H9 (cell line): ENCODE data around the gene EHBP1. TPM values are rescaled to one million over a fixed set of nuclear protein-coding genes. Genes with fewer than 3 reads are reported as not detected.

Experiments used
- DNase-seq: peaks from one replicate; pipeline ENCODE4 v3.0.0-alpha.2; 2017
- H2AFZ ChIP-seq: one replicate; pipeline ENCODE4 v1.6.1; 2013; ENCODE audit warnings: mild to moderate bottlenecking, low read length, control low read depth, moderate library complexity
- H2AK5ac ChIP-seq: 2 replicates; pipeline ENCODE4 v1.6.1; 2013; ENCODE audit warnings: low read length, control low read depth, mixed read lengths; ENCODE audit not compliant: insufficient read length
- H2BK120ac ChIP-seq: one replicate; pipeline ENCODE4 v1.6.1; 2013; ENCODE audit warnings: low read depth, mild to moderate bottlenecking, low read length, control low read depth, inconsistent platforms; ENCODE audit not compliant: poor library complexity, severe bottlenecking
- H2BK12ac ChIP-seq: 2 replicates; pipeline ENCODE4 v1.6.1; 2013; ENCODE audit warnings: low read length, control low read depth, mixed read lengths, low read depth; ENCODE audit not compliant: insufficient read length
- H2BK15ac ChIP-seq: 2 replicates; pipeline ENCODE4 v1.6.1; 2013; ENCODE audit warnings: low read depth, low read length, control low read depth
- H2BK20ac ChIP-seq: one replicate; pipeline ENCODE4 v1.6.1; 2013; ENCODE audit warnings: low read depth, mild to moderate bottlenecking, low read length, control low read depth, inconsistent platforms; ENCODE audit not compliant: poor library complexity, severe bottlenecking
- H2BK5ac ChIP-seq: 2 replicates; pipeline ENCODE4 v1.6.1; 2013; ENCODE audit warnings: low read length, control low read depth, mixed read lengths; ENCODE audit not compliant: insufficient read length
- H3K14ac ChIP-seq: 2 replicates; pipeline ENCODE4 v1.6.1; 2013; ENCODE audit warnings: low read length, control low read depth; ENCODE audit not compliant: insufficient read depth
- H3K18ac ChIP-seq: 2 replicates; pipeline ENCODE4 v1.6.1; 2013; ENCODE audit warnings: low read depth, mild to moderate bottlenecking, mixed read lengths, low read length, control low read depth; ENCODE audit not compliant: insufficient read length
- H3K23ac ChIP-seq: 2 replicates; pipeline ENCODE4 v1.6.1; 2013; ENCODE audit warnings: low read length, control low read depth, mixed read lengths, low read depth; ENCODE audit not compliant: insufficient read length
- H3K23me2 ChIP-seq: 2 replicates; pipeline ENCODE4 v1.6.1; 2013; ENCODE audit warnings: low read depth, mild to moderate bottlenecking, mixed read lengths, low read length, control low read depth; ENCODE audit not compliant: insufficient read length, poor library complexity, severe bottlenecking
- H3K27ac ChIP-seq: 2 replicates; pipeline ENCODE4 v1.5.1; 2013; ENCODE audit warnings: low read length, control low read depth, mixed read lengths, low read depth; ENCODE audit not compliant: insufficient read length
- H3K27me3 ChIP-seq: 2 replicates; pipeline ENCODE4 v1.6.1; 2013; ENCODE audit warnings: low read length, control low read depth, inconsistent platforms; ENCODE audit not compliant: insufficient read depth
- H3K4ac ChIP-seq: 2 replicates; pipeline ENCODE4 v1.6.1; 2013; ENCODE audit warnings: low read depth, mild to moderate bottlenecking, control low read depth, inconsistent platforms, low read length, moderate library complexity
- H3K4me1 ChIP-seq: 2 replicates; pipeline ENCODE4 v1.6.1; 2013; ENCODE audit warnings: low read length, control low read depth, inconsistent platforms; ENCODE audit not compliant: insufficient read depth
- H3K4me2 ChIP-seq: 2 replicates; pipeline ENCODE4 v1.6.1; 2013; ENCODE audit warnings: low read length, control low read depth, mixed read lengths; ENCODE audit not compliant: insufficient read length, insufficient read depth
- H3K56ac ChIP-seq: 2 replicates; pipeline ENCODE4 v1.6.1; 2013; ENCODE audit warnings: low read depth, mild to moderate bottlenecking, mixed read lengths, low read length, control low read depth; ENCODE audit not compliant: insufficient read length
- H3K79me1 ChIP-seq: 2 replicates; pipeline ENCODE4 v1.6.1; 2013; ENCODE audit warnings: low read depth, mild to moderate bottlenecking, moderate library complexity, low read length, control low read depth, inconsistent platforms; ENCODE audit not compliant: insufficient read depth, poor library complexity, severe bottlenecking
- H3K79me2 ChIP-seq: 2 replicates; pipeline ENCODE4 v1.6.1; 2013; ENCODE audit warnings: low read length, control low read depth, inconsistent platforms; ENCODE audit not compliant: insufficient read depth
- H3K9ac ChIP-seq: 2 replicates; pipeline ENCODE4 v1.6.1; 2013; ENCODE audit warnings: low read length, control low read depth, mixed read lengths; ENCODE audit not compliant: insufficient read length; ENCODE audit errors: extremely low read depth
- H3K9me3 ChIP-seq: one replicate; pipeline ENCODE4 v1.6.1; 2013; ENCODE audit warnings: low read depth, low read length, inconsistent platforms; ENCODE audit not compliant: control insufficient read depth
- H3T11ph ChIP-seq: one replicate; pipeline ENCODE4 v1.6.1; 2013; ENCODE audit warnings: mild to moderate bottlenecking, low read length, control low read depth, inconsistent platforms
- H4K20me1 ChIP-seq: one replicate; pipeline ENCODE4 v1.6.1; 2013; ENCODE audit not compliant: control insufficient read depth, insufficient read length, insufficient read depth
- H4K5ac ChIP-seq: 2 replicates; pipeline ENCODE4 v1.6.1; 2013; ENCODE audit warnings: low read depth, mild to moderate bottlenecking, mixed read lengths, low read length, control low read depth; ENCODE audit not compliant: insufficient read length
- H4K8ac ChIP-seq: replicated peaks from 2 replicates; pipeline ENCODE4 v1.6.1; 2013; ENCODE audit warnings: low read length, control low read depth, mixed read lengths, low read depth; ENCODE audit not compliant: insufficient read length
- H4K91ac ChIP-seq: 2 replicates; pipeline ENCODE4 v1.6.1; 2013; ENCODE audit warnings: low read depth, mild to moderate bottlenecking, moderate library complexity, mixed read lengths, low read length, control low read depth; ENCODE audit not compliant: insufficient read length
- H3K27ac Mint-ChIP-seq, 3 experiments: 2 replicates in 2 of 3; 3 replicates in 1 of 3; pipeline ENCODE4 v1.8.0; 2020 to 2021; ENCODE audit warnings: mixed read lengths in 3 of 3, mild to moderate bottlenecking in 1 of 3, moderate library complexity in 1 of 3
- H3K27me3 Mint-ChIP-seq: 2 replicates; pipeline ENCODE4 v1.8.0; 2021; ENCODE audit warnings: low read depth, mild to moderate bottlenecking, moderate library complexity, mixed read lengths
- H3K36me3 Mint-ChIP-seq, 3 experiments: 2 replicates in 2 of 3; 3 replicates in 1 of 3; pipeline ENCODE4 v1.8.0; 2020 to 2021; ENCODE audit warnings: low read depth in 3 of 3, mixed read lengths in 3 of 3; ENCODE audit not compliant: insufficient read depth in 1 of 3
- H3K4me1 Mint-ChIP-seq, 2 experiments: 2 replicates each; pipeline ENCODE4 v1.8.0; 2020; ENCODE audit warnings: mixed read lengths in 2 of 2
- H3K4me3 Mint-ChIP-seq, 2 experiments: 2 replicates in 1 of 2; 3 replicates in 1 of 2; pipeline ENCODE4 v1.8.0; 2020 to 2021; ENCODE audit warnings: mild to moderate bottlenecking in 2 of 2, mixed read lengths in 2 of 2, moderate library complexity in 1 of 2
- H3K9me3 Mint-ChIP-seq, 2 experiments: 2 replicates in 1 of 2; 3 replicates in 1 of 2; pipeline ENCODE4 v1.8.0; 2020; ENCODE audit warnings: mild to moderate bottlenecking in 2 of 2, mixed read lengths in 2 of 2, moderate library complexity in 1 of 2
- WGBS: extraction: QIAGEN DNeasy Blood & Tissue Kit; methylation state at CpG from one replicate; pipeline ENCODE4 v1.1.7; 2013; ENCODE audit warnings: missing lambda C conversion rate, low lambda C conversion rate, mixed read lengths; ENCODE audit not compliant: insufficient read length; ENCODE audit errors: extremely low coverage; 5-methylcytosine and 5-hydroxymethylcytosine counted together
- total RNA-seq: library from RNA; stranded (reverse); gene quantifications from 2 replicates; pipeline ENCODE4 v1.2.1, GENCODE V29; 2021
- TF ChIP-seq, protein P1 (sequence below): fragments of 200-600 bp; sonication (generic); conservative IDR thresholded peaks from 3 replicates; pipeline ENCODE4 v1.8.0; 2021; ENCODE audit warnings: antibody characterized with exemption, mild to moderate bottlenecking

The EHBP1 gene
- total RNA-seq, 1 experiment from 2014 or later = 35.6 TPM

DNA sequence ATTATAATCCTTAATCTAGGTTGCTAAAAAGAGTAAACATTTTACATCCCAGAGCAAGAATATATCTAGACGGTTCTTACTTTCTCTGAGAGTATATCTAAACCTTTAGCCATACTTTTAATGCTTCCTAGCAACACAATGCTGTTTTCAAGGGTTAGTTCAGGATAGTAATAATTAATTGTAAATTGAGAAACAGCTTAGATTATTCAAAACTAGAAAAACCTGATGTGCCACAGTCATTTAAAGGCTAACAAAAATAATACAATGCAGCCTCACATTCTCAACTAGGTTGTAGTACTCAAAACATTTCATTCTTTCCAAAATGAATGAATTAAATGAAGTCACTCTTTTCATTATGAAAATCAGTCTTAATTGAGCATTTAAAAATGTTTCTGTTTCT lies 241.9 kb downstream of the EHBP1 start:
- no peak overlapping the region for H3K14ac ChIP-seq
- TF ChIP-seq, protein P1, sequence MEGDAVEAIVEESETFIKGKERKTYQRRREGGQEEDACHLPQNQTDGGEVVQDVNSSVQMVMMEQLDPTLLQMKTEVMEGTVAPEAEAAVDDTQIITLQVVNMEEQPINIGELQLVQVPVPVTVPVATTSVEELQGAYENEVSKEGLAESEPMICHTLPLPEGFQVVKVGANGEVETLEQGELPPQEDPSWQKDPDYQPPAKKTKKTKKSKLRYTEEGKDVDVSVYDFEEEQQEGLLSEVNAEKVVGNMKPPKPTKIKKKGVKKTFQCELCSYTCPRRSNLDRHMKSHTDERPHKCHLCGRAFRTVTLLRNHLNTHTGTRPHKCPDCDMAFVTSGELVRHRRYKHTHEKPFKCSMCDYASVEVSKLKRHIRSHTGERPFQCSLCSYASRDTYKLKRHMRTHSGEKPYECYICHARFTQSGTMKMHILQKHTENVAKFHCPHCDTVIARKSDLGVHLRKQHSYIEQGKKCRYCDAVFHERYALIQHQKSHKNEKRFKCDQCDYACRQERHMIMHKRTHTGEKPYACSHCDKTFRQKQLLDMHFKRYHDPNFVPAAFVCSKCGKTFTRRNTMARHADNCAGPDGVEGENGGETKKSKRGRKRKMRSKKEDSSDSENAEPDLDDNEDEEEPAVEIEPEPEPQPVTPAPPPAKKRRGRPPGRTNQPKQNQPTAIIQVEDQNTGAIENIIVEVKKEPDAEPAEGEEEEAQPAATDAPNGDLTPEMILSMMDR = no peak
- H4K5ac ChIP-seq = no peak overlapping the region
- no peaks in the 10 kb centered on the region for H3K9me3 Mint-ChIP-seq
- no peak overlapping the region for H3K27ac Mint-ChIP-seq
- H2BK20ac ChIP-seq = no peak overlapping the region
- H3K4ac ChIP-seq = no peak overlapping the region
- no peak overlapping the region for H3T11ph ChIP-seq
- no peak overlapping the region for H3K27ac ChIP-seq
- H3K18ac ChIP-seq = no peak overlapping the region
- no peaks in the 10 kb centered on the region; a peak in 1 of 7 replicates for H3K36me3 Mint-ChIP-seq
- DNase-seq = no peak
- H3K56ac ChIP-seq = no peak overlapping the region
- no peaks in the 10 kb centered on the region for H3K79me1 ChIP-seq
- no peak overlapping the region for H2BK120ac ChIP-seq
- H2AFZ ChIP-seq = no peak overlapping the region
- no peak overlapping the region for H3K23ac ChIP-seq
- H3K9me3 ChIP-seq = no peaks in the 10 kb centered on the region
- no peak overlapping the region for H3K4me3 Mint-ChIP-seq
- H3K27me3 Mint-ChIP-seq = no peaks in the 10 kb centered on the region
- H3K23me2 ChIP-seq = no peaks in the 10 kb centered on the region
- no peak overlapping the region for H4K91ac ChIP-seq
- H4K20me1 ChIP-seq = no peaks in the 10 kb centered on the region
- H3K4me2 ChIP-seq = no peak overlapping the region
- no peak overlapping the region for H4K8ac ChIP-seq
- no peak overlapping the region for H2BK12ac ChIP-seq
- no peaks in the 10 kb centered on the region for H3K27me3 ChIP-seq
- H3K79me2 ChIP-seq = no peaks in the 10 kb centered on the region
- no peak overlapping the region for H2BK5ac ChIP-seq
- no peaks in the 10 kb centered on the region for H3K4me1 ChIP-seq
- no peaks in the 10 kb centered on the region for H3K4me1 Mint-ChIP-seq
- H2AK5ac ChIP-seq = no peak overlapping the region
- H3K9ac ChIP-seq = no peak overlapping the region
- WGBS = no CpG with 5 or more reads among the region's 1 CpG
- H2BK15ac ChIP-seq = no peak overlapping the region
